ENCODE results near the gene CCDC112.

The CCDC112 gene

GRCh38 chr5:115296124-115297022 lies at the start of gene CCDC112:
CCDC112 (minus strand) TSS chr5:115296654; CDS start chr5:115296543, 111 bp downstream.
- DNase-seq (ENCODE audit: low read depth), result peak; percentile 14
- no peak for TF ChIP-seq CTCF (IDR thresholded peaks at IDR 0.05; ENCODE audit: control insufficient read depth, insufficient read depth, low read depth, low read length, missing control alignments)
- peak within 1 kb of the TSS; percentile 59 for H3K4me3 ChIP-seq (ENCODE audit: control insufficient read depth, low read depth, low read length)

- no peak for TF ChIP-seq CTCF (IDR thresholded peaks at IDR 0.05; ENCODE audit: control insufficient read depth, insufficient read depth, low read depth, low read length, missing control alignments)
- no peak for DNase-seq (ENCODE audit: low read depth)
- H3K4me3 ChIP-seq (ENCODE audit: control insufficient read depth, low read depth, low read length), result no peak overlapping the region
Measured at GRCh38 chr5:115345344-115345743, 48.9 kb upstream of the CCDC112 start.

GRCh38 chr5:115343855-115344254 lies 47.4 kb upstream of the CCDC112 start:
- H3K4me3 ChIP-seq (ENCODE audit: control insufficient read depth, low read depth, low read length), result no peak overlapping the region
- peak; percentile 37 for DNase-seq (ENCODE audit: low read depth)
- TF ChIP-seq CTCF (IDR thresholded peaks at IDR 0.05; ENCODE audit: control insufficient read depth, insufficient read depth, low read depth, low read length, missing control alignments), result no peak

- H3K4me3 ChIP-seq (ENCODE audit: control insufficient read depth, low read depth, low read length), result no peak overlapping the region
- no peak for TF ChIP-seq CTCF (IDR thresholded peaks at IDR 0.05; ENCODE audit: control insufficient read depth, insufficient read depth, low read depth, low read length, missing control alignments)
- DNase-seq (ENCODE audit: low read depth), result no peak
Measured at GRCh38 chr5:115342590-115343377, 46.3 kb upstream of the CCDC112 start.

- no peak overlapping the region for H3K4me3 ChIP-seq (ENCODE audit: control insufficient read depth, low read depth, low read length)
- TF ChIP-seq CTCF (IDR thresholded peaks at IDR 0.05; ENCODE audit: control insufficient read depth, insufficient read depth, low read depth, low read length, missing control alignments), result no peak
- DNase-seq (ENCODE audit: low read depth), result no peak
Measured at GRCh38 chr5:115341745-115342144, 45.3 kb upstream of the CCDC112 start.

- no peak overlapping the region for H3K4me3 ChIP-seq (ENCODE audit: control insufficient read depth, low read depth, low read length)
- no peak for TF ChIP-seq CTCF (IDR thresholded peaks at IDR 0.05; ENCODE audit: control insufficient read depth, insufficient read depth, low read depth, low read length, missing control alignments)
- no peak for DNase-seq (ENCODE audit: low read depth)
Measured at GRCh38 chr5:115338851-115339250, 42.4 kb upstream of the CCDC112 start.

All from AG09309 (cell line).